Aorta (tissue), 5 donors: ENCODE data around the gene TAS1R3. TPM values are rescaled to one million over a fixed set of nuclear protein-coding genes. Genes with fewer than 3 reads are reported as not detected.

ENCODE experiments used
- ATAC-seq: fragments of 200-7000 bp; cut with Tn5 transposase; one replicate; pipeline ENCODE4 v1.9.1; 2022; ENCODE audit warnings: moderate library complexity; ENCODE audit not compliant: low FRiP score
- DNase-seq, 2 donors: peaks; one replicate each; pipeline ENCODE4 v3.0.0-alpha.2; 2020
- H3K27ac ChIP-seq, 2 donors: one replicate each; pipeline ENCODE4 v1.5.1; 2013; ENCODE audit warnings: low read length in 2 of 2, mild to moderate bottlenecking in 2 of 2, moderate library complexity in 2 of 2, control low read depth in 1 of 2, inconsistent platforms in 1 of 2, low read depth in 1 of 2
- H3K27me3 ChIP-seq, 2 donors: one replicate each; pipeline ENCODE4 v1.6.1; 2013; ENCODE audit warnings: control low read depth in 1 of 2, low read length in 1 of 2, mild to moderate bottlenecking in 1 of 2, moderate library complexity in 1 of 2; ENCODE audit not compliant: insufficient read depth in 2 of 2, control insufficient read depth in 1 of 2
- H3K36me3 ChIP-seq, 2 donors: one replicate each; pipeline ENCODE4 v1.6.1; 2013; ENCODE audit warnings: control low read depth in 1 of 2, low read length in 1 of 2, mild to moderate bottlenecking in 1 of 2; ENCODE audit not compliant: insufficient read depth in 2 of 2, control insufficient read depth in 1 of 2
- H3K4me1 ChIP-seq, 2 donors: one replicate each; pipeline ENCODE4 v1.6.1; 2013; ENCODE audit warnings: low read length in 2 of 2, control low read depth in 1 of 2, mild to moderate bottlenecking in 1 of 2, moderate library complexity in 1 of 2; ENCODE audit not compliant: insufficient read depth in 2 of 2, control insufficient read depth in 1 of 2
- H3K4me3 ChIP-seq, 2 donors: one replicate each; pipeline ENCODE4 v1.5.1; 2013; ENCODE audit warnings: low read length in 2 of 2, control low read depth in 1 of 2, mild to moderate bottlenecking in 1 of 2
- H3K9me3 ChIP-seq: one replicate; pipeline ENCODE4 v1.6.1; 2013; ENCODE audit warnings: mild to moderate bottlenecking, low read length; ENCODE audit not compliant: control insufficient read depth
- WGBS, 2 donors: extraction: QIAGEN DNeasy Blood & Tissue Kit; methylation state at CpG; one replicate each; pipeline ENCODE4 v1.1.7; 2013; 5-methylcytosine and 5-hydroxymethylcytosine counted together
- intact Hi-C, 2 donors: fragments of 100-400 bp; cut with DNase I; formaldehyde crosslinking; loops; one replicate each; pipeline versions ENCODE4 v1.14.2 to v1.15.0; 2022
- polyA plus RNA-seq, 2 donors: library from polyadenylated mRNA; stranded (reverse); fragments of 200-250 nt; gene quantifications; one replicate each; pipeline ENCODE4 v1.2.3, GENCODE V29; 2013
- total RNA-seq, 2 donors: library from RNA; stranded (reverse); fragmentation: NEBNext Ultra II Directional; extraction: Animal tissue kit (Norgen Biotek cat#: 25700); gene quantifications; one replicate each; pipeline ENCODE4 v1.2.1, GENCODE V29; 2021
- donor health status: healthy with polysubstance abuse.
- donor health status: Bipolar disorder and iron deficiency.
- donor health status: DM: no; HTN: no; CAD: no.
- donor health status: DM: no; HTN: no; CAD: no.
- donor health status: DM: yes; HTN: yes; CAD: no.

TAS1R3 gene
- total and polyA plus RNA-seq, 4 donors, result 0.24 to 0.36 (median 0.28) TPM

DNA sequence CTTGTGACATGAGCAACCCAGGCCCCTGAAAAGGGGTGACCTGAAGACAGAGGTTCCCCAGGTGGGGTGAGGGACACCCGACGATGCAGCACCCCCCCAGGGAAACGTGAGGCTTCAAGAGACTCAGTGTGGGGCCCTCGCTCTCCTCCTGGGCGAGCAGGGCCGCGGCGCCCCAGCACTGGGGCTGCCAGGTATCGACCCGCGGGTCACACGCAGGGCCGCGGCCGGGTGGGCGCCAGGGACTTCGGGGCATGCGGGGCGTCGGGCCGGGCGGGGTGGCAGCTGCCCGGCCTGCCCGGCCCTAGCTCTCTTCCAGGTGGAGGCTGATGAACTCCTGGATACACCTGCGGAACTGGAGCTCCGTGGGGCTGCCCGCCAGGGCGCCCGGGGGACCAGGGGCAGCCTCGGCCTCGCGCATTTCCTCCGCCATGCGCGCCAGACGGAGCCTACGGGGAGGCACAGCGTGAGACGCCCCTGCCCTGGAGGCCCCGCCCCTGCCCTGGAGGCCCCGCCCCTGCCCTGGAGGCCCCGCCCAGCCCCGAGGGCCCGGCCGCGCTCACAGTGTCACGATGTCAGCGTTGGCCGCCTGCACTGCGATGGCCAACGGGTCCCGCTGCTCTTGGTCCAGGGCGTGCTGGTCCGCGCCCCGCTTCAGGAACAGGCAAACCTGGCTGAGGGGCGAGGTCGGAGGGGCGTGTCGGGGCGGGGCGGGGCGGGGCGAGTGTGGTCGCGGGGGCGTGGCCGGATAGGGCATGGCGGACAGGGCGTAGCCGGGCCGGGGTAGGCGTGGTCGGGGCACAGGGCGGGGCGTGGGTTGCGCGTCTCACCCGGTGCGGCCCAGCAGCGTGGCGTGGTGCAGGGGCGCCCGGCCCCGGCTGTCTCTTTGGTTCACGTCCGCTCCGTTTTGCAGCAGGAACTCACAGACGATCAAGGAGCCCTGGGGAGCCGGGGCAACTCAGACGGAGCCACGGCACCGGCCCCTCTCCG is 37.5 kb upstream of the TAS1R3 start:
- H3K36me3 ChIP-seq, result no peaks in the 10 kb centered on the region
- intact Hi-C loops, result loop anchor here (2.0 to 10.0 kb wide), 3 partner anchors 171 to 309 kb away; partner anchors contain the start of gene PERM1 (in 1 of the 2)
- 80 to 81% methylated on average over 83 to 94 of the region's 94 CpGs for WGBS, 2 donors
- no peak for ATAC-seq
- no peaks in the 10 kb centered on the region for H3K4me1 ChIP-seq
- no peak overlapping the region for H3K4me3 ChIP-seq
- no peaks in the 10 kb centered on the region for H3K27me3 ChIP-seq
- no peak overlapping the region for H3K27ac ChIP-seq
- no peak for DNase-seq
- no peaks in the 10 kb centered on the region for H3K9me3 ChIP-seq

DNA sequence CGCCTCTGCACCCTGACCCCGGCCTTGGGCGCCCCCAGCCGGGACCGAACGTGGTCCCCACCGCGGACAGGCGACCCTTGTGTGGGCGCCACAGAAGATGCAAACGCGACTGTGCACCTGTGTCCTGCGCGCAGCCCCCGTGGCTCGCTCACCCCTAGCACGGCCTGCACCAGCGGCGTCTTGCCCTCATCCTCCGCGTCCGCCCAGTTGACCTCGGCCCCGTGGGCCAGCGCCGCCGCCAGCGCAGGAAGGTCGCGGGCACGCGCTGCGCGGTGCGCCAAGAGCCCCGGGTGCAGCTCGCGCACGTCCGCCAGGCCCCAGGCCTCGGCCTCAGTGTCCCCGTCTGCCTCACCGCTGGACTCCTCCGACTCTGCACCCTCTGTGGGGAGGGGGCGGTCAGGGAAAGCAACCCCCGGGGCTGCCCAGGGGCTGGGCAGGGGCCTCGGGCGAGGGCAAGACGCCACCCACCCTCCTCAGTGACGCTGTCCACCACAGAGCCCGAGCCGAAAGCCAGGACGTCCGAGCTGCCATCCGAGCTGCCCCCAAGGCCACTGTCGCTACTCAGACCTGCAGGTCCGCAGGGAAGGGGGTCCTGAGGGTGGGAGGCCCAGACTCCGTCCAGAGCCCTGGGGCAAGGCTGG is 36.7 kb upstream of the TAS1R3 start:
- H3K36me3 ChIP-seq, result no peaks in the 10 kb centered on the region
- H3K9me3 ChIP-seq, result no peaks in the 10 kb centered on the region
- H3K27ac ChIP-seq, result no peak overlapping the region
- no peak for DNase-seq
- H3K4me1 ChIP-seq, result no peaks in the 10 kb centered on the region
- no peak for ATAC-seq
- H3K27me3 ChIP-seq, result no peaks in the 10 kb centered on the region
- intact Hi-C loops, result loop anchor here (5.0 to 10.0 kb wide), 2 partner anchors 172 to 310 kb away; partner anchors contain the start of gene PERM1 (in 1 of the 2)
- no peak overlapping the region for H3K4me3 ChIP-seq
- 88 to 89% methylated on average over 55 to 58 of the region's 58 CpGs for WGBS, 2 donors

DNA sequence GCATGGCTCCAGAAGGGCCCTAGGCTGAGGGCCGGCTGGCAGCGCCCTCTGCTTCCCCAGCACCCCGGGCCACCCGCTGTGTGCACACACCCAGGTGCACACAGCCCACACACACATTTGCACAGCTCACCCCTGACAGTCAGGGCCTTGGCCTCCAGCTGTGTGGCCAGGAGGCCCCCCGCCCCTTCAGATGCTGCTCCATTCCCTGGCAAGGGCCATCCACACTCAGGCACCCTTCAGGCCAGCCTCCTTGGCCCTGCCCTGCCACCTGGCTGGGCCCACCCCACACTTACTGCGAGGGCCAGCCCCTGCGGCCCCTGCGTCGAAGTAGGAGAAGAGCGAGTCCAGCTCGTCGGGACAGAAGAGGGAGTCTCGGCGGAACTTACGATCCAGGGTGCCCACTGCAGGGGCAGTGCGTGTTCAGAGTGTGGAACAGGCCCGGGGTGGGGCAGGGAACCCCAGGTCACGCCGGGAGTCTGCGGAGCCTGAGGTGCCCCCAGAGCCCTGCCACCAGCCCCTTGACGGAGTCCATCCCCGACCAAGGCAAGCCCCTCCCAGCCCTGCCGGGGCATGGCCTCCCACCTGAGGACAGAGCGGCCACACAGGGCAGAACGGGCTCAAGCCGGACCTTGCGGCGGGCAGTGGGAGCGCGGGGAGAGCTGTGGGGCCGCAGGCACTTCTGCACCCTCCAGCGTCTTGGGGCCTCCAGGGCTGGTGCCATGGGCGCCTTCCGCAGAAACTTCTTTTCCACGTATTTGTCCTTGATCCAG is 35.7 kb upstream of the TAS1R3 start:
- DNase-seq (no peak), ATAC-seq (no peak)
- H3K36me3 ChIP-seq, result no peaks in the 10 kb centered on the region
- H3K4me1 ChIP-seq, result no peaks in the 10 kb centered on the region
- H3K9me3 ChIP-seq, result no peaks in the 10 kb centered on the region
- H3K4me3 ChIP-seq, result no peak overlapping the region
- 95 to 98% methylated on average over 35 of the region's 35 CpGs for WGBS, 2 donors
- H3K27me3 ChIP-seq, result no peaks in the 10 kb centered on the region
- intact Hi-C loops, result loop anchor here in 1 of 2 donors (10.0 kb wide), 1 partner anchor 311 kb away; the partner anchor contains the start of gene PERM1
- no peak overlapping the region for H3K27ac ChIP-seq

DNA sequence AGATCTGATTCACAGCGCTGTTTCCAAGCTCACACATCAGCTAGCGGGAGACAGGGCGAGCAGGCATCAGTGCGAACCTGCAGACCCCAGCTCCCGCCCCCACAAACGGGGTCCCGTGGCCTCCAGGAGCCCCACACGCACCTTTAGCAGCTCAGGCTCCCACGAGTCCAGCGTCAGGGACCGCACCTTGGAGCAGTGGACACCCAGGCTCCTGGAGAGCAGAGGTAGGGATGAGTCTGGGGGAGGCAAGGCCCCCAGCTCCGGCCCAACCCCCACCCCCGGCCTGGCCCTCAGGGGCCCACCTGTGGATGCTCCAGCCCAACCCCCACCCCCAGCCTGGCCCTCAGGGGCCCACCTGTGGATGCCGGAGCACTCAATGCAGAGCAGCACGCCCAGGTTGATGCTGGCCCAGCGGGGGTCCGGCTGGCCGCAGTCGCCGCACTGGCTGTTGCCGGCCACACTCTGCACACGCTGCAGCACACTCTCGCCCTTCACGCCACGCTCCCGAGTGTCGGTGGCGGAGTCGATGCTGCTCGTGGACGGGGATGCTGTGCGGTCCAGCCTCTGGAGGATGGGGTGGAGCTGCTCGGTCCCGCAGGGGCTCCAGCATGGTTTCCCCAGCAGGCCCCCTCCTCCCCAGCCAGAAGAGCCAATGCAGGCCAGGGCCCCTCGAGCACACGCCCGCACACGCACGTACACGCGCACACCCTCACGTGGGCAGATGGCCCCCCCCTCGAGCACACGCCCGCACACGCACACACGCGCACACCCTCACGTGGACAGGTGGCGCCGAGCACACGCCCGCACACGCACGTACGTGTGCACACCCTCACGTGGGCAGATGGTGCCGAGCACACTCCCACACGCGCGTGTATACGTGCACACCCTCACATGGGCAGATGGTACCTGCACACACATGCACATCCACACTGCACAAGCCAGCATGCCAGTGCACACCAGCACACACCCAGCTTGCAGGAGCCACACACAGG is 34.7 kb upstream of the TAS1R3 start:
- intact Hi-C loops, result loop anchor here in 1 of 2 donors (10.0 kb wide), 1 partner anchor 312 kb away; the partner anchor contains the start of gene PERM1
- ATAC-seq (no peak), DNase-seq (no peak)
- Histone ChIP-seq H3K9me3 (no peaks in the 10 kb centered on the region), H3K27me3 (no peaks in the 10 kb centered on the region), H3K27ac (no peak overlapping the region), H3K4me3 (no peak overlapping the region), H3K36me3 (no peaks in the 10 kb centered on the region), H3K4me1 (no peaks in the 10 kb centered on the region)
- 93 to 94% methylated on average over 59 to 62 of the region's 62 CpGs for WGBS, 2 donors

DNA sequence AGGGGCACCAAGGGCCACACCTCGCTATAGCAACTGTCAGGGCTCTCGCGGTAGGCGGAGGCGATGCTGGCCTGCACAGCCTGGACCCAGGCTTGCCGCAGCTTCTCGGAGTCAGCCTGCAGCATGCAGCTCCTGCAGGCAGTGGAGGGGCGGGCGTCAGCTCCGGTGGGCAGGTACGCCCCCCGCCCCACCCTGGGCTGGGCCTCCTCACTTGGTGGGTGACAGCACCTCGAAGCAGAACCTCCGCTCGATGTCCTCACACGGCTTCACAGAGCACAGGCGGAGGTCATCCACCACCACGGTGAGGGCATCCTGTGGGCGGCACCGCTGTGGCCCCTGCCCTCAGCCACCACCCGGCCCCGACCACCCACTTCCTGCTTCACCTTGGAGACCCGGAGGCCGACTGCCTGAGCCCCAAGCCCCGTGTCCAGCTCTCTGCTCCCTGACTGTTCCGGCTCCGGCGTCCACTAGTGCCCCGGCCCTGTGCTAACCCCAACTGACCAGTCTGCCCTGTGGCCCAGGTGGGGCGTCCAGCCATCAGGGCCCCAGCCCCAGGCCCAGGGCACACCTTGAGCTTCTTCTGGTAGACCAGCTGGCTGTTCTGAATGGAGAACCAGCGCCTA is 33.2 kb upstream of the TAS1R3 start:
- intact Hi-C loops, result loop anchor here in 1 of 2 donors (10.0 kb wide), 1 partner anchor 313 kb away; the partner anchor contains the start of gene PERM1
- Histone ChIP-seq H3K4me3 (no peak overlapping the region), H3K4me1 (no peaks in the 10 kb centered on the region), H3K27ac (no peak overlapping the region), H3K27me3 (no peaks in the 10 kb centered on the region), H3K36me3 (no peaks in the 10 kb centered on the region), H3K9me3 (no peaks in the 10 kb centered on the region)
- no peak for DNase-seq
- ATAC-seq, result no peak
- WGBS, 2 donors, result 94% methylated on average over 31 of the region's 31 CpGs

DNA sequence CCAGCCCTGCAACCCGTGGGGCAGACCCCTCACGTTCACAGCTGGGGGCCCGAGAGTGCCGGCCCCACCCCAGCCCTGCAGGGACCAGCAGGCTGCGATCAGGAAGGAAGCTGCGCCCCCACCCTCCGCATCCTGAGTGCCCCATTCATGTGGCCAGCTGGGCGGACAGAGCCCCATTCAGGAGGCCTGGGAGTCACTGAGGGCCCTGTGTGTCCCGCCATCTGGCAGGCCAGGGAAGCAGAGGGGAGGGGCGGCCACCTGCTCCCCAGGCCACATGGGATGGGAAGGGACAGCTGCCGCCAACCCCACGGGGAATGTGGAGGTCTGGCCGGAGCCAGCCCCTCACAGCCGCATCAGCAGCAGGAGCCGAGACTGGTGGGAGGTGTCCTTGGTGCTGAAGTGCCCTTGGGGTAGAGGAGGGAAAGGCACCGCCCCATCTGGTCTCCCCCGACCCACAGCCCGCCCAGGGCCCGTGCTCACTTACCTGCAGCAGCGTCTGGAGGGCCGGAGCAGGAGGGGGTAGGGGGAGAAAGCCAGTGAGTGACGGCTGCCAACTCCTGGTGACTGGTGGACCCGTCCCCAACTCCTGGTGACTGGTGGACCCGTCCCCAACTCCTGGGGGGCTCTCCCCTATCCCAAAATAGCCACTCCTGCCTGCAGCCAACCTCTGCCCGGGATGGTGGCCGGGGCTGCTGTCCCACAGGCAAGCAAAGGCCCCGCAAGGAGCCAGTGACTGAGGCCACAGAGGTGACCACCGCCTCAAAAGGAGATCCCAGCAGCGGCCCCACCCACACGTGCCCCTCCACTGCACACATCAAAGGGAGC is 32.0 kb upstream of the TAS1R3 start:
- 65 to 74% methylated on average over 24 to 30 of the region's 30 CpGs for WGBS, 2 donors
- Histone ChIP-seq H3K4me3 (no peak overlapping the region), H3K9me3 (no peaks in the 10 kb centered on the region), H3K36me3 (no peaks in the 10 kb centered on the region), H3K4me1 (no peaks in the 10 kb centered on the region), H3K27me3 (no peaks in the 10 kb centered on the region), H3K27ac (no peak overlapping the region)
- no peak for DNase-seq
- ATAC-seq, result no peak
- intact Hi-C loops, result loop anchor here in 1 of 2 donors (10.0 kb wide), 1 partner anchor 314 kb away; the partner anchor contains the start of gene PERM1
